HG02970 (cell line): ENCODE data around the gene GPR108.

ENCODE experiments used
- ATAC-seq: cut with Tn5 transposase; IDR thresholded peaks from one replicate; pipeline ENCODE4 v1.9.1; 2021; ENCODE audit warnings: mild to moderate bottlenecking, moderate library complexity, moderate number of reproducible peaks; ENCODE audit not compliant: unreplicated experiment, low FRiP score

Gene GPR108

GRCh38 chr19:6685962-6686627 is 51.3 kb downstream of the GPR108 start:
- ATAC-seq = no peak

GRCh38 chr19:6685482-6685881 is 51.9 kb downstream of the GPR108 start:
- ATAC-seq = no peak

DNA sequence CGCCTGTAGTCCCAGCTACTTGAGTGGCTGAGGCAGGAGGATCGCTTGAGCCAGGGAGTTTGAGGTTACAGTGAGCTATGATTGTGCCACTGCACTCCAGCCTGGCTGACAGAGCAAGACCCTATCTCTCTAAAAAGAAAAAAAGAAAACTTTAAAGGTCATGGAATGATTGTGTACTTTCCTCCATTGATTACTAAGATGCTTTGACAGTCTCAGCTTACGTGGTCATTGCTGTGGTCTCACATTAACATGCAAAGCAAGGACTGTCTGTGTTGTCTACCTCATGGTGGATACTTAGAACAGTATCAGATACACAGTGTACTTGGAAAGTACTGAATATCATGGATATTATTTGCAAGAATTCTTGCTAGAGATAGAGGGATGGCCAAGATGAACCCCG is 53.4 kb downstream of the GPR108 start:
- ATAC-seq = no peak

DNA sequence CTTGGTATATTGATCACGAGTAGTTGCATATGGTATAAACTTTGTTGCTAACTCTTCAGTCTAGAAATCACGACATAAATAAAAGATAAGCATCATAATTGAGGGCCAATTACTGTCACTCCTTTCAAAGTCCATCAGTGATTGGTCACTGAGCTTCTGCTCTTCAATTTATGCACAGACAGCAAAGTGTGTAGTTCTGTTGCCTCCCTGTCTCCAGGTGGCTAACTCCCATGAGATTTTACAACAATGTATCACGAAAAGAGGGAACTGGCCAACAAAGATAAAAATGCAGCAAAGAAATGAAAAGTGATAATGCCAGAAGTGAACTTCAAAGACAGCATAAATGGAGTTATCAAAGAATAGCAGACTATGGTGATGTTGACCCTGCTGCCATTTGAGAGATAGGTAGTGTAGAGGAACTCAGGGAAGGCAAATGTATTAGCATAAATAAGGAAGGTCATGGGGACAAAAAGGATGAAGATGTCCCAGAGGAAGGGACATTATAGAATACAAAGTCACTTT is 54.7 kb downstream of the GPR108 start:
- ATAC-seq = no peak

DNA sequence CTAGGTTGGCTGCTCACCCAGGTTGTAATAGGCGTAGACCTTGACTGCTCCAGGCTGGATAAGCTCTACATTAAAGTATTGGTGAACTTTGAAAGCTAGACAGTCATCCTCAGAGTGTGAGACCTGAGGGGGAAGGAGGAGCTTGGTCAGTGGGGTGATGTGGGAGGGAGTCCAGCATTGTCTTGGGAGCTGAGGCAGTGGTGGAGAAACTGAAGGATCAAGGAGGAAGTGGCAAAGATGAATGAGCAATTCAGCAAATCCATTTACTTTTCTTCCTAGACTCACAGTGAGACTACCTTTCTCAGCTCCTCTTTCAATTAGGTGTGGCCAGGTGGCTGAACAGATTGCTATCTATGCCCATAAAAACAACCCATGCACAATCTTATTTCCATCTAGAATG is 57.2 kb downstream of the GPR108 start:
- no peak for ATAC-seq
